ENCODE results near the gene SEC23B. TPM values are rescaled to one million over a fixed set of nuclear protein-coding genes. Genes with fewer than 3 reads are reported as not detected.

Gene SEC23B
- total and polyA plus RNA-seq, 10 of the 15 experiments (the other 5 are each of a cell fraction or from before 2014, with no cell fraction given), result 49.1 to 121 (median 75.6) TPM

GRCh38 chr20:18587665-18588573 is 80.2 kb downstream of the SEC23B start, which contains the start of gene DTD1 (continued):
- 0 out of 2 replicates have a peak, but pooled peaks have one; percentile 25 for TF ChIP-seq ZSCAN29 (IDR thresholded peaks at IDR 0.05)
- TF ChIP-seq BCL3 (IDR thresholded peaks at IDR 0.05; ENCODE audit: borderline replicate concordance, insufficient read depth, low read depth, low read length, poor library complexity, severe bottlenecking), result no peak
- peak; percentile 54 for TF ChIP-seq SIN3A (IDR thresholded peaks at IDR 0.05; ENCODE audit: low read depth, low read length)
- TF ChIP-seq MYC (IDR thresholded peaks at IDR 0.05; ENCODE audit: insufficient read depth, insufficient read length, insufficient replicate concordance, low read length, severe bottlenecking), result peak; percentile 71
- no peak for TF ChIP-seq SUPT20H (IDR thresholded peaks at IDR 0.05; ENCODE audit: borderline replicate concordance, control insufficient read depth, low read depth, low read length)
- TF ChIP-seq CBFB (IDR thresholded peaks at IDR 0.05; ENCODE audit: low read depth), result no peak
- TF ChIP-seq E4F1 (IDR thresholded peaks at IDR 0.05; ENCODE audit: borderline replicate concordance, partially characterized antibody), result no peak
- TF ChIP-seq TAF1 (IDR thresholded peaks at IDR 0.05; ENCODE audit: borderline replicate concordance, low read depth, low read length), result 0 out of 2 replicates have a peak, but pooled peaks have one; percentile 53
- TF ChIP-seq MYB (IDR thresholded peaks at IDR 0.05; ENCODE audit: borderline replicate concordance, low read depth, low read length), result no peak
- TF ChIP-seq MAX (IDR thresholded peaks at IDR 0.05; ENCODE audit: low read depth, low read length), result no peak; the same call in 1 of the 2 replicates
- no peak for TF ChIP-seq E2F8 (IDR thresholded peaks at IDR 0.05; ENCODE audit: low read depth, partially characterized antibody)
- TF ChIP-seq IRF5 (IDR thresholded peaks at IDR 0.05; ENCODE audit: borderline replicate concordance), result no peak
- TF ChIP-seq GABPA (IDR thresholded peaks at IDR 0.05; ENCODE audit: low read depth), result peak; percentile 84
- no peak for TF ChIP-seq NBN (IDR thresholded peaks at IDR 0.05)
- no peak for TF ChIP-seq TCF7 (IDR thresholded peaks at IDR 0.05; ENCODE audit: borderline replicate concordance)
